Small intestine (tissue), 16 donors: ENCODE results near the gene TIGD3. TPM values are rescaled to one million over a fixed set of nuclear protein-coding genes. Genes with fewer than 3 reads are reported as not detected.

Source experiments
- DNase-seq, 2 donors: peaks; one replicate each; pipeline versions ENCODE4 v3.0.0 to v3.0.0-alpha.2; 2013
- FAIRE-seq: peaks from 2 replicates; lab custom pipeline; 2012; peaks lifted over from hg19 to GRCh38; lab: Jason Lieb, UNC
- H3K27ac ChIP-seq, 3 donors: one replicate each; pipeline ENCODE4 v1.5.1; 2013; ENCODE audit warnings: low read length in 2 of 3, mild to moderate bottlenecking in 2 of 3, control low read depth in 1 of 3, inconsistent platforms in 1 of 3, low read depth in 1 of 3, moderate library complexity in 1 of 3
- H3K27me3 ChIP-seq, 3 donors: one replicate each; pipeline ENCODE4 v1.6.1; 2013; ENCODE audit warnings: low read length in 3 of 3, inconsistent platforms in 1 of 3; ENCODE audit not compliant: control insufficient read depth in 3 of 3, insufficient read depth in 3 of 3
- H3K36me3 ChIP-seq, 3 donors: one replicate each; pipeline ENCODE4 v1.6.1; 2013; ENCODE audit warnings: low read length in 3 of 3, inconsistent platforms in 1 of 3, low read depth in 1 of 3, mild to moderate bottlenecking in 1 of 3, moderate library complexity in 1 of 3; ENCODE audit not compliant: control insufficient read depth in 3 of 3, insufficient read depth in 2 of 3
- H3K4me1 ChIP-seq, 3 donors: one replicate each; pipeline ENCODE4 v1.6.1; 2013; ENCODE audit warnings: low read length in 2 of 3, inconsistent platforms in 1 of 3, low read depth in 1 of 3, mild to moderate bottlenecking in 1 of 3, moderate library complexity in 1 of 3; ENCODE audit not compliant: control insufficient read depth in 3 of 3, insufficient read depth in 2 of 3
- H3K4me3 ChIP-seq, 3 donors: one replicate each; pipeline ENCODE4 v1.5.1; 2013; ENCODE audit warnings: low read length in 3 of 3, control low read depth in 1 of 3, inconsistent platforms in 1 of 3, low read depth in 1 of 3, mild to moderate bottlenecking in 1 of 3, moderate library complexity in 1 of 3
- H3K9me3 ChIP-seq, 2 donors: one replicate each; pipeline ENCODE4 v1.6.1; 2013; ENCODE audit warnings: low read depth in 1 of 2, low read length in 1 of 2; ENCODE audit not compliant: control insufficient read depth in 2 of 2, insufficient read depth in 1 of 2
- WGBS, 3 donors: extraction: QIAGEN DNeasy Blood & Tissue Kit; methylation state at CpG; one replicate each; pipeline ENCODE4 v1.1.7; 2013; 5-methylcytosine and 5-hydroxymethylcytosine counted together
- long read RNA-seq, 10 donors: transcript quantifications; one replicate each; lab custom pipeline, GENCODE V29; 2026
- polyA plus RNA-seq, 4 donors: library from polyadenylated mRNA; stranded (reverse) in 3 of 4; unstranded in 1 of 4; fragments of 200-250 nt in 3 of 4; fragments of 120-200 nt in 1 of 4; gene quantifications; one replicate each; pipeline versions ENCODE4 v1.2.1 to v1.2.3, GENCODE V29; 2013
- donor health status: healthy with polysubstance abuse.
- donor health status: control.
- donor health status: control.
- donor health status: Bipolar disorder and iron deficiency.
- donor health status: healthy.

Gene TIGD3
- 1 to 10 TPM; 2.1 to 9.4 (median 3.8) TPM for polyA plus RNA-seq
- long read RNA-seq, donor 1, partial matches to known transcripts: 0 of 1 reads
- long read RNA-seq, donor 1, other reads (novel, unspliced or antisense): 0 of 1 reads
- long read RNA-seq, donor 2, partial matches to known transcripts: 0 of 2 reads
- long read RNA-seq, donor 2, other reads (novel, unspliced or antisense): 0 of 2 reads
- long read RNA-seq, donor 3, partial matches to known transcripts: 0 of 1 reads
- long read RNA-seq, donor 3, other reads (novel, unspliced or antisense): 0 of 1 reads
- long read RNA-seq, donor 4, partial matches to known transcripts: 0 of 1 reads
- long read RNA-seq, donor 4, other reads (novel, unspliced or antisense): 0 of 1 reads
- long read RNA-seq, donor 5, partial matches to known transcripts: 0 of 1 reads
- long read RNA-seq, donor 5, other reads (novel, unspliced or antisense): 0 of 1 reads
- long read RNA-seq, donor 6: 0 reads
- long read RNA-seq, donor 7: 0 reads
- long read RNA-seq, donor 8: 0 reads
- long read RNA-seq, donor 9: 0 reads
- long read RNA-seq, donor 10: 0 reads

DNA sequence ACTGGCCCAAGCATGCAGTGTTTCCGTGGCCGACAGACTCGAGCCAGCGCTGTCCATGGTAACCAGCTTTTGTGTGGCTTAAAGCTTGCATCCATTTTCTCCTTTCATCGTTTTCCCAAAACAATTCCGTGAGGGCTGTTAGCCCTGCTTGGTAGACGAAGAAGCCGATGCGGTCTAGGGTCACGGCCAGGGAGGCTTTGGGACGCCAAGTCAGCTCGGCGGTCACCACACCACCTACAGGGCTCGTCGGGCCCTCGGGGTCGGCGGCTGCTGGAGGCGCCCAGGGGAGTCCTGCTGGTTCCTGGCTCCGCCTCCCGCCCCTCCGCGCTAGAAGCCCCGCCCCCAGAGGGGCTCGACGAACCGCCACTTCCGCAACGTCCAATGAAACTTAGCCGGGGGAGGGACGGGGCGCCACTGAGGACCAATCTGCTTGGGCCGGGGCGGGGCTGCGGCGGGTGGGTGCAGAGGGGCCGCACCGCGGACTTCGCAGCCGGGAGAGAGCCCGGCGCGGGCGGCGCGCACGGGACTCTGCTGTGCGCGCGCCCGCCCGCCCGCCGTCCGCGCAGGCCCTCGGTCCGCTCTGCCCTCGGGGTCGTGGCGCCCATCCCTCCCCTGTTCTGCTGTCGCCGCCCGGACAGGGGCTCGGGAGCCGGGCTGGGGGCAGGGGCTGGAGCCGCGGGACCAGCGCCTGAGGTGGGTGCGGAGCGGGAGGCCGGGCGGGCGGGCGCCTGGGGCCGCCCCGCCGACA lies at the start of gene TIGD3:
TSS of gene TIGD3 (plus strand) at position 487 of the 748 bp plus-strand sequence. CDS start 1,058 bp downstream, outside the sequence.
- peaks cover 0 to 14% (median 0%) of the 10 kb centered on the region in 3 donors for H3K27me3 ChIP-seq
- peaks cover 6 to 31% (median 9%) of the 10 kb centered on the region in 3 donors for H3K36me3 ChIP-seq
- peaks cover 4 to 44% (median 11%) of the 10 kb centered on the region in 3 donors for H3K4me1 ChIP-seq
- peak; percentile 97 to 99 for DNase-seq
- H3K27ac ChIP-seq: peak within 1 kb of the TSS; percentile 30 to 79 (median 34)
- peak within 1 kb of the TSS; percentile 47 to 68 (median 59) for H3K4me3 ChIP-seq
- WGBS, 3 donors: 0 to 1% (median 0%) methylated on average over 50 to 79 of the region's 79 CpGs
- no peaks in the 10 kb centered on the region for H3K9me3 ChIP-seq
- FAIRE-seq: no peak

DNA sequence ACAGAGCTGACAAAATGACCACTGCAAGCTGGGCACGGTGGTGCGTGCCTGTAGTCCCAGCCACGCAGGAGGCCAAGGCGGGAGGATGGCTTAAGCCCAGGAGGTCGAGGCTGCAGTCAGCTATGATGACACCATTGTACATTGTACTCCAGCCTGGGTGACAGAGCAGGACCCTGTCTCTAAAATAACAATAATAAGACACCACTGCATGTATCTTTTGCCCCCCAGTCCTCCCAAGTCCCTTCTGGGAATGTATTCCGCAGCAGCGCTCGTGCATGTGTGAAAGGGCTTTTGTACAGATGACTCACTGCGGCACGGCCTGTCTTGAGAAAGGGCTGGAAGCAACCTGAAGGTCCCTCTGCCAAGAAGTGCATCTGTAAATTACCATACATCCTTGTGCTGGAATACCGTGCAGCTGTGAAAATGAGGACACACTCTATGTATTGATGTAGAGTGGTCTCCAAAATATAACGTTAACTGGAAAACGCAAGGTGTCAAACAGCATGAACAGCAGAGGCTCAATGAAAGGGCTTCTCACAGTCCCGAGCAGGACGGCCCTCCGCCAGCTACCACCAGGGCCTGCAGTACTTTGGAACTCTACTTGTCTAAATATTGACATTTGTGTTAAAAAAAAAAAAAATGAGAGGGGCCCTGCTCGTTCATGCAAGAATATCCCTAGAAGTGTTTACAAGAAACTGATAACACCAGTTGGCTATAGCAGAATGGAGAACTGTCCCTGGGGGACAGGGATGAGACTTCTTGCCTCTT lies 48.9 kb upstream of the TIGD3 start:
- WGBS, 3 donors: 41 to 58% (median 49%) methylated on average over 17 of the region's 17 CpGs
- Histone ChIP-seq H3K4me3 (no peak overlapping the region), H3K4me1 (peaks cover 0 to 77% (median 9%) of the 10 kb centered on the region in 3 donors), H3K27ac (peak overlapping the region in 2 of 3 donors; percentile 28 to 83), H3K27me3 (no peaks in the 10 kb centered on the region), H3K9me3 (no peaks in the 10 kb centered on the region), H3K36me3 (peaks cover 0 to 49% (median 0%) of the 10 kb centered on the region in 3 donors)
- DNase-seq: peak in 1 of 2 donors; percentile 88
- FAIRE-seq: no peak

DNA sequence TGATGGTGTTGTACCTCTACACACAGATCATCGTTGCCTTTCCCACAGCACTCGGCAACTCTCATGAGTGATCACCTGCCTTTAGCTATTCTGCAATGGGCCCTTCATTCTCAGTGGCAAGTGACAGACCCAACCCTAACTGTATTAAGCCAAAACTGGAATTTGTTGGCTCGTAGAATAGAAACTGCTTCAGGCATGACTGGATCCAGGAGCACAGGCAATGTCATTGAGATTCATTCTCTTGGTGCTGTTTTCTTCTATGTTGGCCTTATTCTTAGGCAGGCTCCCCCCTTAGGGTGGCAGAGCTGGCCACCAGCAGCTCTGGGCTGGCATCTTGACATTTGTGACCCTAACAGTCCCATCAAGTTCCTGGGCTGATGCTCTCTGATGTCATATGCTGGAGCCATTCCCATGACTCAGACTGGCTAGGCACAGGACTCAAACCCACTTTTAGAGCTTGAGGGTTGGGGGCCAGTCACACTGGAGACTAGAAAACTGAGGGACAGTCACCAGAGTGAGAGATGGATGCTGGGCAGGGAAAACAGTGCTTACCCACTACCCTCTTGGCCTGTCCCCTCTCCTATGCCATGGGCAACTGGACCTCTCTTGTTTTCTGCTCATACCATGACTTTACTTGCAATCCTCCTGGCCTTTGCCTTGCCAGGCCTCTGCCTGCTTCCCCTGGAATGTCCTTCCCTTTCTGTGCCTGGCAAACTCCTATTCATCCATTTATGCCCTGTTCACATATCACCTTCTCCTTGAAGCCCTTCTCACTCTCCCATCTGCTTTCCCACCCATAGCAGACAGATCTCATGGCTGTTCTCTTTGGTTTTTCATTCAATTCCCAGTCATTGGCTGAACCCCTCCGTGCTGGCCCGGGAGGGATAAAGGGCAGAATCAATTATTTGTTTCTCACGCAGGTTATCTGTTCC lies 47.0 kb upstream of the TIGD3 start:
- Histone ChIP-seq H3K4me1 (peaks cover 0 to 63% (median 9%) of the 10 kb centered on the region in 3 donors), H3K27ac (peak overlapping the region in 1 of 3 donors; percentile 69), H3K27me3 (no peaks in the 10 kb centered on the region), H3K36me3 (peaks cover 0 to 42% (median 0%) of the 10 kb centered on the region in 3 donors), H3K9me3 (no peaks in the 10 kb centered on the region), H3K4me3 (no peak overlapping the region)
- WGBS, 3 donors: 69 to 80% (median 70%) methylated on average over 6 of the region's 6 CpGs
- FAIRE-seq: no peak
- no peak for DNase-seq

- H3K9me3 ChIP-seq: no peaks in the 10 kb centered on the region
- no peak overlapping the region for H3K4me3 ChIP-seq
- peaks cover 0 to 61% (median 9%) of the 10 kb centered on the region in 3 donors for H3K4me1 ChIP-seq
- FAIRE-seq (no peak), DNase-seq (peak; percentile 57 to 71)
- peaks cover 0 to 42% (median 0%) of the 10 kb centered on the region in 3 donors for H3K36me3 ChIP-seq
- H3K27ac ChIP-seq: peak overlapping the region in 2 of 3 donors; percentile 42 to 69
- WGBS, 3 donors: 14 to 24% (median 19%) methylated on average over 7 of the region's 7 CpGs
- no peaks in the 10 kb centered on the region for H3K27me3 ChIP-seq
These were observed 46.2 kb upstream of the TIGD3 start for GRCh38 chr11:65308281-65308891.

DNA sequence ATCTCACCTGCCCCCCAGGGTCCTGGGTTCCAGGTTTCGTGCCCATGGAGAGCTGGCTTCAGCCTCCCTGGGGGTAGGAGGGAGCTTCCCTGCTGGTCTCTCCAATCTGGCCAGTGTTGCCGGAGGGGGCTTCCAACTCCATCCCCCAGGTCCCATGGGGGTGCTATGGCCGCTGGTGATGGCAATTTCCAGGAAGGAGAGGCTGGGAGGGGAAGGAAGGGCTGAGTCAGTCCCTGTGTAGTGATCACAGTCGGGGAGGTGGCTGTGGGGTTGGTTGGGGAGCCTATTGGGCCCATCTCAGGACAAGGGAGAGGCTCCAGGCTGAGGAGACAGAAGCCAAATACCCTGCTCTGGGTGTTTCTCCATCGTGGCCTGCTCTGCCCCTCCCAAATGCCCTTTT lies 45.5 kb upstream of the TIGD3 start:
- FAIRE-seq: no peak
- Histone ChIP-seq H3K36me3 (peaks cover 0 to 36% (median 0%) of the 10 kb centered on the region in 3 donors), H3K4me1 (peaks cover 0 to 67% (median 9%) of the 10 kb centered on the region in 3 donors), H3K27me3 (no peaks in the 10 kb centered on the region), H3K9me3 (no peaks in the 10 kb centered on the region), H3K4me3 (no peak overlapping the region), H3K27ac (peak overlapping the region in 2 of 3 donors; percentile 42 to 69)
- no peak for DNase-seq
- WGBS, 3 donors: 54 to 66% (median 55%) methylated on average over 5 of the region's 5 CpGs

DNA sequence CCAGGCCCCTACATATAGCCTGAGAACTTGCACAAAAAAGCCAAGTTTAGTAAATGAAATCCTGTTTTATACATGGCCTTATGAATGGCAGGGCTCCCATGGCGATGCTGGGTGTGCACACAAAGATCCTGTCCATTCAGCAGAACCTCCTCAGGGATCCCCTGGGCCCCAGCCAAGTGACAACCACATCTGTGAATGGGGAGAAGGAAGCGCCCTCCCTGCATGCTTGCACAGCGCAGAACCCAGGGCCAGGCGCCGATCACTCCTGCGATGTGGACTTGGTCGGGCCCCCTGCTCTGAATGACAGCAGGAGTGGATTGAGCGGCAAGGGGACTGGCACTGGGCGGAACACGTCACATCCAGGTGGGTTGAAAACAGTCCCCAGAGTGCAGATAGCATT lies 44.3 kb upstream of the TIGD3 start:
- no peak for DNase-seq
- WGBS, 3 donors: 71 to 88% (median 86%) methylated on average over 8 to 10 of the region's 10 CpGs
- Histone ChIP-seq H3K27me3 (no peaks in the 10 kb centered on the region), H3K27ac (no peak overlapping the region), H3K36me3 (peaks cover 0 to 28% (median 0%) of the 10 kb centered on the region in 3 donors), H3K9me3 (no peaks in the 10 kb centered on the region), H3K4me3 (no peak overlapping the region), H3K4me1 (peaks cover 0 to 57% (median 9%) of the 10 kb centered on the region in 3 donors)
- FAIRE-seq: no peak

DNA sequence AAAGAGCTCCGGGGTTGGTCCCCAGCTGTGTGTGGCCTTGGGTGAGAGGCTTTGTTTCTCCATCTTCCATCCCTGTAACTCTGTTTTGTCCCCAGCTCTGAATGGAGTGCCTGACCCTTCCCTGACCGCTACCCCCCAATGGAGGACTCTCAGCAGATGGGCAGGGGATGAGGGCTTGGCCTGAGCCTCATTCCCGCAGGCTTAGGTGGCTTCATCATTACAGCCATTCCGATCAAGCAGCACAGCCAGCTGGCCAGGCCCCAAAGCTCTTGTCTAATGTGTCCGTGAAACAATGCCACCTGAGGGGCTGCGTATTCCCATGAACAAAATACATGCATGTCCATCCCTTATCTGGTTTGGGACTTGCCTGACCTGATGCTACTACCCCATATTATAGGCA lies 43.8 kb upstream of the TIGD3 start:
- H3K27ac ChIP-seq: peak overlapping the region in 1 of 3 donors; percentile 20
- H3K36me3 ChIP-seq: peaks cover 0 to 24% (median 0%) of the 10 kb centered on the region in 3 donors
- H3K4me1 ChIP-seq: peaks cover 0 to 53% (median 9%) of the 10 kb centered on the region in 3 donors
- FAIRE-seq: no peak
- no peaks in the 10 kb centered on the region for H3K27me3 ChIP-seq
- 53 to 63% (median 57%) methylated on average over 6 of the region's 6 CpGs for WGBS, 3 donors
- no peak overlapping the region for H3K4me3 ChIP-seq
- no peaks in the 10 kb centered on the region for H3K9me3 ChIP-seq
- DNase-seq: no peak
